ENCODE measurements around the gene SLC35F4. TPM values are rescaled to one million over a fixed set of nuclear protein-coding genes. Genes with fewer than 3 reads are reported as not detected.

Gene SLC35F4
- total RNA-seq, 1 experiment from 2014 or later = not detected

DNA sequence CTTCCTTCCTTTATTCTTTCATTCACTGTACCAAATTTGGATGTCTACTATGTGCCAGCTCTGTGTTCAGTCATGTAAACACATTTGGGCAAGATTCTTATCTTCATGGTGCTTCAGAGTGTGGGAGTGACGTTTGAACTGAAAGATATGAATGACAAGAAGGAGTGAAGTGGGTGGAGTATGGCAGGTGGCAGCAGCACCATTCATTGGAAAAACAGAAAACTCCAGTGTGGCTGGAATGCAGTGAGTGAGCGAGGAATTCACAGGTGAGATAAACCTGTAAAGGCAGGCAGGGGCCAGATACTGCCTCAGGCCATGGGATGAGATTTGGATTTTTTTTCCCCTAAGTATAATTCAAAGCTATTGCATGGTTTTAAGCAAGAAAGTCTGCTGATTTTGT, 231.6 kb downstream of the SLC35F4 start:
- no peaks in the 10 kb centered on the region for H3K79me2 ChIP-seq (ENCODE audit: insufficient read depth, low read length)
- BruUV-seq (replicated peaks) = no TSS peak
- H3K9ac ChIP-seq (ENCODE audit: low read length) = no peak overlapping the region
- H3K9me2 ChIP-seq (ENCODE audit: insufficient read depth) = no peaks in the 10 kb centered on the region
- TF ChIP-seq ZNF274 (IDR thresholded peaks at IDR 0.05; ENCODE audit: low read depth, low read length) (no peak), POLR2A (IDR thresholded peaks at IDR 0.05; ENCODE audit: borderline replicate concordance, extremely low read depth, insufficient read depth, insufficient read length) (no peak), ZFX (IDR thresholded peaks at IDR 0.05) (no peak), ELF1 (IDR thresholded peaks at IDR 0.05; ENCODE audit: borderline replicate concordance, low read depth) (no peak), RAD21 (IDR thresholded peaks at IDR 0.05; ENCODE audit: low read depth) (no peak), EZH2 (IDR thresholded peaks at IDR 0.05) (no peak)
- TF ChIP-seq, protein P1, sequence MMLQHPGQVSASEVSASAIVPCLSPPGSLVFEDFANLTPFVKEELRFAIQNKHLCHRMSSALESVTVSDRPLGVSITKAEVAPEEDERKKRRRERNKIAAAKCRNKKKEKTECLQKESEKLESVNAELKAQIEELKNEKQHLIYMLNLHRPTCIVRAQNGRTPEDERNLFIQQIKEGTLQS (IDR thresholded peaks at IDR 0.05) = no peak
- TF ChIP-seq, protein P2, sequence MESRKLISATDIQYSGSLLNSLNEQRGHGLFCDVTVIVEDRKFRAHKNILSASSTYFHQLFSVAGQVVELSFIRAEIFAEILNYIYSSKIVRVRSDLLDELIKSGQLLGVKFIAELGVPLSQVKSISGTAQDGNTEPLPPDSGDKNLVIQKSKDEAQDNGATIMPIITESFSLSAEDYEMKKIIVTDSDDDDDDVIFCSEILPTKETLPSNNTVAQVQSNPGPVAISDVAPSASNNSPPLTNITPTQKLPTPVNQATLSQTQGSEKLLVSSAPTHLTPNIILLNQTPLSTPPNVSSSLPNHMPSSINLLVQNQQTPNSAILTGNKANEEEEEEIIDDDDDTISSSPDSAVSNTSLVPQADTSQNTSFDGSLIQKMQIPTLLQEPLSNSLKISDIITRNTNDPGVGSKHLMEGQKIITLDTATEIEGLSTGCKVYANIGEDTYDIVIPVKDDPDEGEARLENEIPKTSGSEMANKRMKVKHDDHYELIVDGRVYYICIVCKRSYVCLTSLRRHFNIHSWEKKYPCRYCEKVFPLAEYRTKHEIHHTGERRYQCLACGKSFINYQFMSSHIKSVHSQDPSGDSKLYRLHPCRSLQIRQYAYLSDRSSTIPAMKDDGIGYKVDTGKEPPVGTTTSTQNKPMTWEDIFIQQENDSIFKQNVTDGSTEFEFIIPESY (IDR thresholded peaks at IDR 0.05; ENCODE audit: extremely low read depth, insufficient replicate concordance, low read length) = no peak
- TF ChIP-seq, protein P3, sequence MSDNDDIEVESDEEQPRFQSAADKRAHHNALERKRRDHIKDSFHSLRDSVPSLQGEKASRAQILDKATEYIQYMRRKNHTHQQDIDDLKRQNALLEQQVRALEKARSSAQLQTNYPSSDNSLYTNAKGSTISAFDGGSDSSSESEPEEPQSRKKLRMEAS (IDR thresholded peaks at IDR 0.05) = no peak
- no peak overlapping the region for H3K4me2 ChIP-seq (ENCODE audit: low read length)
- ChIA-PET POLR2A (no interaction called here), RAD21 (ENCODE audit: low non-redundant PET in 1 of 2, low total read pairs in 2 of 2, uncharacterized antibody in 2 of 2, unreplicated experiment in 2 of 2) (no interaction called here), CTCF (no interaction called here)
- peaks cover 52% of the 10 kb centered on the region for H3K27me3 ChIP-seq (ENCODE audit: insufficient read depth, low read length)
- H3K9me3 ChIP-seq (ENCODE audit: control insufficient read depth in 1 of 2, insufficient read depth in 1 of 2, low read depth in 1 of 2, low read length in 2 of 2) = no peaks in the 10 kb centered on the region
- intact Hi-C loops (cut with micrococcal nuclease) = no loop called here
- no peak overlapping the region for H3K4me3 ChIP-seq (replicated peaks in 1 of 2; ENCODE audit: low read depth in 1 of 2, low read length in 2 of 2)
- ATAC-seq = no peak
- no peaks in the 10 kb centered on the region for H3K4me1 ChIP-seq (ENCODE audit: control insufficient read depth in 1 of 2, insufficient read depth in 2 of 2, low read length in 2 of 2)
- H2AFZ ChIP-seq (ENCODE audit: low read depth, low read length, poor library complexity, severe bottlenecking) = no peak overlapping the region
- DNase-seq (ENCODE audit: low read depth, low spot score) = no peak
- no peaks in the 10 kb centered on the region for H4K20me1 ChIP-seq (ENCODE audit: insufficient read depth)
- no peak overlapping the region for H3K27ac ChIP-seq (ENCODE audit: low read depth, low read length)
- no peaks in the 10 kb centered on the region for H3K36me3 ChIP-seq (ENCODE audit: control insufficient read depth in 1 of 2, insufficient read depth in 2 of 2, low read length in 2 of 2)
